DMS53 (cell line): ENCODE data around the gene RMDN2.
"Not testable (repeated sequence)": the region's sequence is repeated elsewhere in the genome, so short reads cannot be mapped to it uniquely, and the experiment has no call there.

Experiments
- DNase-seq: peaks from one replicate; lab custom pipeline; 2025; lab: John Stamatoyannopoulos, UW

Gene RMDN2

GRCh38 chr2:37934591-37935513 is 9.8 kb downstream of the RMDN2 start:
- no peak for DNase-seq

- not testable (repeated sequence) for DNase-seq
Measured at GRCh38 chr2:37937568-37937967, 12.5 kb downstream of the RMDN2 start.

- not testable (repeated sequence) for DNase-seq
Measured at GRCh38 chr2:37941267-37941666, 16.2 kb downstream of the RMDN2 start.

- DNase-seq, result no peak
Measured at GRCh38 chr2:37944268-37944667, 19.2 kb downstream of the RMDN2 start.

- no peak for DNase-seq
Measured at GRCh38 chr2:37947306-37947705, 22.2 kb downstream of the RMDN2 start.

- DNase-seq, result peak; percentile 78
Measured at GRCh38 chr2:37962018-37962739, 37.1 kb downstream of the RMDN2 start.

- peak; percentile 3 for DNase-seq
Measured at GRCh38 chr2:37962740-37963121, 37.6 kb downstream of the RMDN2 start.

- not testable (repeated sequence) for DNase-seq
Measured at GRCh38 chr2:37963901-37964300, 38.8 kb downstream of the RMDN2 start.

GRCh38 chr2:37966326-37966725 is 41.2 kb downstream of the RMDN2 start:
- DNase-seq, result no peak

GRCh38 chr2:37969731-37970130 is 44.6 kb downstream of the RMDN2 start:
- DNase-seq, result no peak

GRCh38 chr2:37971971-37972370 is 46.9 kb downstream of the RMDN2 start:
- no peak for DNase-seq

GRCh38 chr2:37973615-37974353 is 48.7 kb downstream of the RMDN2 start:
- no peak for DNase-seq

- no peak for DNase-seq
Measured at GRCh38 chr2:37975808-37976207, 50.7 kb downstream of the RMDN2 start.

- no peak for DNase-seq
Measured at GRCh38 chr2:37976411-37976810, 51.3 kb downstream of the RMDN2 start.

GRCh38 chr2:37982147-37982582 is 57.1 kb downstream of the RMDN2 start:
- DNase-seq, result peak; percentile 66

GRCh38 chr2:37982847-37983246 is 57.8 kb downstream of the RMDN2 start:
- no peak for DNase-seq

GRCh38 chr2:37983719-37984118 is 58.6 kb downstream of the RMDN2 start:
- DNase-seq, result no peak

GRCh38 chr2:37984176-37984575 is 59.1 kb downstream of the RMDN2 start:
- no peak for DNase-seq

- DNase-seq, result no peak
Measured at GRCh38 chr2:37984589-37984988, 59.5 kb downstream of the RMDN2 start.

- no peak for DNase-seq
Measured at GRCh38 chr2:37985333-37985732, 60.2 kb downstream of the RMDN2 start.

- no peak for DNase-seq
Measured at GRCh38 chr2:37987098-37987775, 62.1 kb downstream of the RMDN2 start.

GRCh38 chr2:37992601-37993000 is 67.5 kb downstream of the RMDN2 start:
- DNase-seq, result no peak
